Vagina (tissue), 2 donors: ENCODE measurements around the gene MARCHF3. TPM values are rescaled to one million over a fixed set of nuclear protein-coding genes. Genes with fewer than 3 reads are reported as not detected.

ENCODE experiments used
- DNase-seq, 2 donors: peaks; one replicate each; pipeline ENCODE4 v3.0.0-alpha.2; 2017; ENCODE audit errors: extremely low spot score in 2 of 2
- H3K27ac ChIP-seq: fragments of 200-600 bp; sonication (generic); one replicate; pipeline ENCODE4 v1.5.1; 2019
- H3K27me3 ChIP-seq: fragments of 200-600 bp; sonication (generic); one replicate; pipeline ENCODE4 v1.5.1; 2019
- H3K36me3 ChIP-seq, 2 donors: fragments of 200-600 bp; sonication (generic); one replicate each; pipeline ENCODE4 v1.5.1; 2017 to 2019
- H3K4me1 ChIP-seq: fragments of 200-600 bp; sonication (generic); one replicate; pipeline ENCODE4 v1.5.1; 2019
- H3K4me3 ChIP-seq, 2 donors: fragments of 200-600 bp; sonication (generic); 1 replicate in 1 of 2; 2 replicates in 1 of 2; pipeline ENCODE4 v1.5.1; 2016 to 2019
- H3K9me3 ChIP-seq: fragments of 200-600 bp; sonication (generic); one replicate; pipeline ENCODE4 v1.5.1; 2019
- POLR2A ChIP-seq, 2 donors: fragments of 450-650 bp; IDR thresholded peaks; one replicate each; pipeline ENCODE4 v1.6.1; 2017; ENCODE audit warnings: antibody characterized with exemption in 2 of 2, mild to moderate bottlenecking in 2 of 2, moderate library complexity in 2 of 2
- POLR2AphosphoS5 ChIP-seq, 2 donors: sonication (generic); formaldehyde crosslinking; IDR thresholded peaks; one replicate each; pipeline ENCODE4 v1.9.0; 2017; ENCODE audit warnings: antibody characterized with exemption in 2 of 2, mild to moderate bottlenecking in 2 of 2, low read depth in 1 of 2; ENCODE audit not compliant: insufficient read depth in 1 of 2
- intact Hi-C: fragments of 100-400 bp; cut with DNase I; formaldehyde crosslinking; loops from one replicate; pipeline ENCODE4 v1.15.1; 2023
- total RNA-seq: library from RNA; depleted of rRNA; stranded (reverse); fragments of >200 nt; gene quantifications from one replicate; pipeline ENCODE4 v1.2.3, GENCODE V29; 2016
- TF ChIP-seq, protein P1 (sequence below), 3 experiments: fragments of 450-650 bp in 2 of 3; fragments of 200-600 bp in 1 of 3; sonication (generic) in 1 of 3; IDR thresholded peaks; one replicate each; pipeline ENCODE4 v1.5.1; 2017 to 2019; ENCODE audit warnings: antibody characterized with exemption in 3 of 3, mild to moderate bottlenecking in 2 of 3, moderate library complexity in 2 of 3

The MARCHF3 gene
- total RNA-seq, 1 donor from 2014 or later, result 2.0 TPM

- H3K27ac ChIP-seq, result no peak overlapping the region
- H3K27me3 ChIP-seq, result no peaks in the 10 kb centered on the region
- intact Hi-C loops, result no loop called here
- no peak overlapping the region for H3K4me3 ChIP-seq
- H3K9me3 ChIP-seq, result no peaks in the 10 kb centered on the region
- no peaks in the 10 kb centered on the region for H3K4me1 ChIP-seq
- no peak for DNase-seq
- H3K36me3 ChIP-seq, result no peaks in the 10 kb centered on the region
- TF ChIP-seq POLR2A (IDR thresholded peaks at IDR 0.05), result no peak
- no peak for TF ChIP-seq POLR2AphosphoS5 (IDR thresholded peaks at IDR 0.05; ENCODE audit: insufficient read depth in 1 of 2, low read depth in 1 of 2)
- TF ChIP-seq, protein P1, sequence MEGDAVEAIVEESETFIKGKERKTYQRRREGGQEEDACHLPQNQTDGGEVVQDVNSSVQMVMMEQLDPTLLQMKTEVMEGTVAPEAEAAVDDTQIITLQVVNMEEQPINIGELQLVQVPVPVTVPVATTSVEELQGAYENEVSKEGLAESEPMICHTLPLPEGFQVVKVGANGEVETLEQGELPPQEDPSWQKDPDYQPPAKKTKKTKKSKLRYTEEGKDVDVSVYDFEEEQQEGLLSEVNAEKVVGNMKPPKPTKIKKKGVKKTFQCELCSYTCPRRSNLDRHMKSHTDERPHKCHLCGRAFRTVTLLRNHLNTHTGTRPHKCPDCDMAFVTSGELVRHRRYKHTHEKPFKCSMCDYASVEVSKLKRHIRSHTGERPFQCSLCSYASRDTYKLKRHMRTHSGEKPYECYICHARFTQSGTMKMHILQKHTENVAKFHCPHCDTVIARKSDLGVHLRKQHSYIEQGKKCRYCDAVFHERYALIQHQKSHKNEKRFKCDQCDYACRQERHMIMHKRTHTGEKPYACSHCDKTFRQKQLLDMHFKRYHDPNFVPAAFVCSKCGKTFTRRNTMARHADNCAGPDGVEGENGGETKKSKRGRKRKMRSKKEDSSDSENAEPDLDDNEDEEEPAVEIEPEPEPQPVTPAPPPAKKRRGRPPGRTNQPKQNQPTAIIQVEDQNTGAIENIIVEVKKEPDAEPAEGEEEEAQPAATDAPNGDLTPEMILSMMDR (IDR thresholded peaks at IDR 0.05), result no peak
These were observed 58.1 kb downstream of the MARCHF3 start for GRCh38 chr5:126972062-126972895.

- intact Hi-C loops, result no loop called here
These were observed 58.8 kb downstream of the MARCHF3 start for GRCh38 chr5:126971455-126972031.

DNA sequence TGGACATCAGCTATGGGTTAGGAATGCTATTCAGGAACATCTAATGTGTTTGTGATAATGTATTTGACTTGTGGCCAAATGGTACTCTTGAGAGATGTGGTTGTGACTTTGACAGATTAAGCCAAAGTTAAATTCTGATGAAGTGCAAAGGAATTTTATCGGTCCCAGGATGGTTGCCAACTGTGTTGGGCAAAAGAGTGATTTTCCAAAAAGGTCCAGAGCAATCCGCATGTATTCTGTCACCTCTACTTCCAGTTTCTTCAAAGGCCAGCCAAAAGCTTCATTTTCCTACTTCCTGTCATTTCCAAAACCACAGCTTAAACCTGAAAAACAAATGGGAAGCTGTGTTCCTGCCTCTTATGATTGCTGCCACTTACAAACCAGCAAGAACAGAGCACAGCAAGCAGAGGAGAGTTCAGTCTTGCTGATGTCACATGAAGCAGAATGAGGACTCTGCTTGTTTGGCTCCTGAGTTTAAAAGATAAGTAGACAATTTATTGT, 59.8 kb downstream of the MARCHF3 start:
- Histone ChIP-seq H3K36me3 (no peaks in the 10 kb centered on the region), H3K27me3 (no peaks in the 10 kb centered on the region), H3K9me3 (no peaks in the 10 kb centered on the region), H3K4me1 (no peaks in the 10 kb centered on the region), H3K4me3 (no peak overlapping the region), H3K27ac (no peak overlapping the region)
- DNase-seq, result no peak
- intact Hi-C loops, result no loop called here
- TF ChIP-seq, protein P1 (IDR thresholded peaks at IDR 0.05), result no peak
- no peak for TF ChIP-seq POLR2A (IDR thresholded peaks at IDR 0.05)
- TF ChIP-seq POLR2AphosphoS5 (IDR thresholded peaks at IDR 0.05; ENCODE audit: insufficient read depth in 1 of 2, low read depth in 1 of 2), result no peak

More at GRCh38 chr5:126971455-126972031, 58.8 kb downstream of the MARCHF3 start:
- no peaks in the 10 kb centered on the region for H3K4me1 ChIP-seq
- H3K4me3 ChIP-seq, result no peak overlapping the region
- no peaks in the 10 kb centered on the region for H3K27me3 ChIP-seq
- H3K36me3 ChIP-seq, result no peaks in the 10 kb centered on the region
- no peak overlapping the region for H3K27ac ChIP-seq
- DNase-seq, result no peak
- H3K9me3 ChIP-seq, result no peaks in the 10 kb centered on the region
- TF ChIP-seq POLR2AphosphoS5 (IDR thresholded peaks at IDR 0.05; ENCODE audit: insufficient read depth in 1 of 2, low read depth in 1 of 2) (no peak), POLR2A (IDR thresholded peaks at IDR 0.05) (no peak)
- TF ChIP-seq, protein P1 (IDR thresholded peaks at IDR 0.05), result no peak

- TF ChIP-seq, protein P1 (IDR thresholded peaks at IDR 0.05), result no peak
- TF ChIP-seq POLR2A (IDR thresholded peaks at IDR 0.05), result no peak
- TF ChIP-seq POLR2AphosphoS5 (IDR thresholded peaks at IDR 0.05; ENCODE audit: insufficient read depth in 1 of 2, low read depth in 1 of 2), result no peak
- Histone ChIP-seq H3K4me3 (no peak overlapping the region), H3K9me3 (no peaks in the 10 kb centered on the region), H3K27me3 (no peaks in the 10 kb centered on the region), H3K36me3 (no peaks in the 10 kb centered on the region), H3K4me1 (no peaks in the 10 kb centered on the region), H3K27ac (no peak overlapping the region)
- no peak for DNase-seq
- intact Hi-C loops, result no loop called here
These were observed 60.8 kb downstream of the MARCHF3 start for GRCh38 chr5:126969548-126969947.
